SK-N-SH treated with all-trans-retinoic acid at 6 μM for 48 hours (cell line): ENCODE data around the gene TRMT112.
"Not testable (repeated sequence)": the region's sequence is repeated elsewhere in the genome, so short reads cannot be mapped to it uniquely, and the experiment has no call there.

Source experiments
- ATAC-seq: fragments of 200-7000 bp; cut with Tn5 transposase; 3 replicates; pipeline ENCODE4 v1.9.1; 2020; ENCODE audit warnings: mild to moderate bottlenecking, moderate library complexity
- ARNTL ChIP-seq: fragments of 450-650 bp; formaldehyde crosslinking; IDR thresholded peaks from 2 replicates; pipeline ENCODE4 v1.5.0; 2020; ENCODE audit warnings: low read depth, mild to moderate bottlenecking, moderate library complexity, borderline replicate concordance
- BACH2 ChIP-seq: fragments of 250-450 bp; sonication (Bioruptor Pico); IDR thresholded peaks from 2 replicates; pipeline ENCODE4 v1.9.0; 2021; ENCODE audit warnings: mild to moderate bottlenecking, borderline replicate concordance
- CREB5 ChIP-seq: fragments of 250-450 bp; sonication (Bioruptor Pico); IDR thresholded peaks from 2 replicates; pipeline ENCODE4 v1.5.1; 2020; ENCODE audit warnings: low read depth, mild to moderate bottlenecking, moderate library complexity
- CSDC2 ChIP-seq: fragments of 250-450 bp; sonication (Bioruptor Pico); IDR thresholded peaks from 2 replicates; pipeline ENCODE4 v1.5.0; 2020; ENCODE audit warnings: mild to moderate bottlenecking, moderate library complexity
- CSRNP3 ChIP-seq: fragments of 250-450 bp; sonication (Bioruptor Pico); IDR thresholded peaks from 2 replicates; pipeline ENCODE4 v1.5.1; 2021; ENCODE audit warnings: mild to moderate bottlenecking, moderate library complexity
- ESRRG ChIP-seq: fragments of 250-450 bp; sonication (Bioruptor Pico); IDR thresholded peaks from 2 replicates; pipeline ENCODE4 v1.6.1; 2021; ENCODE audit warnings: mild to moderate bottlenecking
- GLIS3 ChIP-seq: fragments of 250-450 bp; sonication (Bioruptor Pico); IDR thresholded peaks from 2 replicates; pipeline ENCODE4 v1.5.0; 2020; ENCODE audit warnings: mild to moderate bottlenecking, moderate library complexity
- ISL1 ChIP-seq: fragments of 250-450 bp; sonication (Bioruptor Pico); IDR thresholded peaks from 2 replicates; pipeline ENCODE4 v2.1.2; 2022; ENCODE audit warnings: mild to moderate bottlenecking, moderate library complexity
- OSR1 ChIP-seq: fragments of 250-450 bp; sonication (Bioruptor Pico); IDR thresholded peaks from 2 replicates; pipeline ENCODE4 v1.8.0; 2022; ENCODE audit warnings: moderate library complexity, mild to moderate bottlenecking, inconsistent platforms
- PATZ1 ChIP-seq: fragments of 250-450 bp; sonication (Bioruptor Pico); IDR thresholded peaks from 2 replicates; pipeline ENCODE4 v1.8.0; 2020; ENCODE audit warnings: mild to moderate bottlenecking, moderate library complexity, borderline replicate concordance
- POU6F1 ChIP-seq: fragments of 250-450 bp; sonication (Bioruptor Pico); IDR thresholded peaks from 2 replicates; pipeline ENCODE4 v1.8.0; 2021; ENCODE audit warnings: low read depth, mild to moderate bottlenecking, moderate library complexity, borderline replicate concordance
- RARB ChIP-seq: fragments of 250-450 bp; sonication (Bioruptor Pico); IDR thresholded peaks from 2 replicates; pipeline ENCODE4 v1.8.0; 2021; ENCODE audit warnings: mild to moderate bottlenecking, moderate library complexity
- SNAI2 ChIP-seq: fragments of 250-450 bp; sonication (Bioruptor Pico); IDR thresholded peaks from 2 replicates; pipeline ENCODE4 v1.5.0; 2020; ENCODE audit warnings: mild to moderate bottlenecking, moderate library complexity
- TOX ChIP-seq: fragments of 250-450 bp; sonication (Bioruptor Pico); IDR thresholded peaks from 2 replicates; pipeline ENCODE4 v1.8.0; 2021; ENCODE audit warnings: mild to moderate bottlenecking, moderate library complexity, borderline replicate concordance
- TSHZ2 ChIP-seq: fragments of 250-450 bp; sonication (Bioruptor Pico); IDR thresholded peaks from 2 replicates; pipeline ENCODE4 v1.5.0; 2020; ENCODE audit warnings: mild to moderate bottlenecking, moderate library complexity
- ZFP3 ChIP-seq: fragments of 250-450 bp; sonication (Bioruptor Pico); IDR thresholded peaks from 2 replicates; pipeline ENCODE4 v1.5.0; 2020; ENCODE audit warnings: mild to moderate bottlenecking, moderate library complexity
- ZFP30 ChIP-seq: fragments of 450-650 bp; formaldehyde crosslinking; IDR thresholded peaks from 2 replicates; pipeline ENCODE4 v1.5.0; 2022; ENCODE audit warnings: mild to moderate bottlenecking, moderate library complexity
- ZNF565 ChIP-seq: fragments of 450-650 bp; formaldehyde crosslinking; conservative IDR thresholded peaks from 2 replicates; pipeline ENCODE4 v1.5.0; 2020; ENCODE audit warnings: low read depth, mild to moderate bottlenecking, moderate library complexity
- ZNF70 ChIP-seq: fragments of 450-650 bp; formaldehyde crosslinking; IDR thresholded peaks from 2 replicates; pipeline ENCODE4 v1.5.0; 2020; ENCODE audit warnings: mild to moderate bottlenecking, moderate library complexity
- ZNF8 ChIP-seq: fragments of 450-650 bp; formaldehyde crosslinking; IDR thresholded peaks from 2 replicates; pipeline ENCODE4 v1.5.0; 2020; ENCODE audit warnings: mild to moderate bottlenecking, moderate library complexity

Gene TRMT112

GRCh38 chr11:64312947-64313346, 4.4 kb downstream of the TRMT112 start (continued):
- TF ChIP-seq ZNF565 (CRISPR knock-in tag) = no peak
- TF ChIP-seq ZFP30 (CRISPR knock-in tag) = no peak
- TF ChIP-seq BACH2 (CRISPR knock-in tag) = no peak
- TF ChIP-seq ISL1 (CRISPR knock-in tag) = no peak
- no peak for TF ChIP-seq GLIS3 (CRISPR knock-in tag)
- no peak for TF ChIP-seq TSHZ2 (CRISPR knock-in tag)
- no peak for TF ChIP-seq ZFP3 (CRISPR knock-in tag)
- no peak for TF ChIP-seq ARNTL (CRISPR knock-in tag)
- no peak for TF ChIP-seq POU6F1 (CRISPR knock-in tag)
- TF ChIP-seq, all 23 proteins: peak for 0

- ATAC-seq = not testable (repeated sequence)
Measured at GRCh38 chr11:64307795-64308194, 9.6 kb downstream of the TRMT112 start.

- TF ChIP-seq ZFP3 (CRISPR knock-in tag) (no peak), ISL1 (CRISPR knock-in tag) (no peak), ARNTL (CRISPR knock-in tag) (no peak), PATZ1 (no peak), TOX (CRISPR knock-in tag) (no peak), CREB5 (no peak), ZFP30 (CRISPR knock-in tag) (no peak), TSHZ2 (CRISPR knock-in tag) (no peak), ZNF8 (no peak), ESRRG (CRISPR knock-in tag) (no peak), ZNF70 (no peak), CSDC2 (no peak), GLIS3 (CRISPR knock-in tag) (no peak), OSR1 (CRISPR knock-in tag) (no peak), RARB (no peak), CSRNP3 (no peak), ZNF565 (CRISPR knock-in tag) (no peak), SNAI2 (CRISPR knock-in tag) (no peak)
- no peak for ATAC-seq
Measured at GRCh38 chr11:64306876-64307622, 10.3 kb downstream of the TRMT112 start.
